ENCODE measurements around the gene CD247.

- TF ChIP-seq, protein P1, sequence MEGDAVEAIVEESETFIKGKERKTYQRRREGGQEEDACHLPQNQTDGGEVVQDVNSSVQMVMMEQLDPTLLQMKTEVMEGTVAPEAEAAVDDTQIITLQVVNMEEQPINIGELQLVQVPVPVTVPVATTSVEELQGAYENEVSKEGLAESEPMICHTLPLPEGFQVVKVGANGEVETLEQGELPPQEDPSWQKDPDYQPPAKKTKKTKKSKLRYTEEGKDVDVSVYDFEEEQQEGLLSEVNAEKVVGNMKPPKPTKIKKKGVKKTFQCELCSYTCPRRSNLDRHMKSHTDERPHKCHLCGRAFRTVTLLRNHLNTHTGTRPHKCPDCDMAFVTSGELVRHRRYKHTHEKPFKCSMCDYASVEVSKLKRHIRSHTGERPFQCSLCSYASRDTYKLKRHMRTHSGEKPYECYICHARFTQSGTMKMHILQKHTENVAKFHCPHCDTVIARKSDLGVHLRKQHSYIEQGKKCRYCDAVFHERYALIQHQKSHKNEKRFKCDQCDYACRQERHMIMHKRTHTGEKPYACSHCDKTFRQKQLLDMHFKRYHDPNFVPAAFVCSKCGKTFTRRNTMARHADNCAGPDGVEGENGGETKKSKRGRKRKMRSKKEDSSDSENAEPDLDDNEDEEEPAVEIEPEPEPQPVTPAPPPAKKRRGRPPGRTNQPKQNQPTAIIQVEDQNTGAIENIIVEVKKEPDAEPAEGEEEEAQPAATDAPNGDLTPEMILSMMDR (conservative IDR thresholded peaks at IDR 0.05; ENCODE audit: low read depth, low read length) = no peak
- TF ChIP-seq EZH2phosphoT487 (IDR thresholded peaks at IDR 0.05; ENCODE audit: borderline replicate concordance, low read length) (no peak), EZH2 (IDR thresholded peaks at IDR 0.05; ENCODE audit: low read length, unreplicated experiment) (no peak)
Measured at GRCh38 chr1:167476061-167476460, 42.3 kb downstream of the CD247 start.
